Measurements from ENCODE around the gene GPATCH8.
"Not testable (repeated sequence)": the region's sequence is repeated elsewhere in the genome, so short reads cannot be mapped to it uniquely, and the experiment has no call there.

The GPATCH8 gene

DNA sequence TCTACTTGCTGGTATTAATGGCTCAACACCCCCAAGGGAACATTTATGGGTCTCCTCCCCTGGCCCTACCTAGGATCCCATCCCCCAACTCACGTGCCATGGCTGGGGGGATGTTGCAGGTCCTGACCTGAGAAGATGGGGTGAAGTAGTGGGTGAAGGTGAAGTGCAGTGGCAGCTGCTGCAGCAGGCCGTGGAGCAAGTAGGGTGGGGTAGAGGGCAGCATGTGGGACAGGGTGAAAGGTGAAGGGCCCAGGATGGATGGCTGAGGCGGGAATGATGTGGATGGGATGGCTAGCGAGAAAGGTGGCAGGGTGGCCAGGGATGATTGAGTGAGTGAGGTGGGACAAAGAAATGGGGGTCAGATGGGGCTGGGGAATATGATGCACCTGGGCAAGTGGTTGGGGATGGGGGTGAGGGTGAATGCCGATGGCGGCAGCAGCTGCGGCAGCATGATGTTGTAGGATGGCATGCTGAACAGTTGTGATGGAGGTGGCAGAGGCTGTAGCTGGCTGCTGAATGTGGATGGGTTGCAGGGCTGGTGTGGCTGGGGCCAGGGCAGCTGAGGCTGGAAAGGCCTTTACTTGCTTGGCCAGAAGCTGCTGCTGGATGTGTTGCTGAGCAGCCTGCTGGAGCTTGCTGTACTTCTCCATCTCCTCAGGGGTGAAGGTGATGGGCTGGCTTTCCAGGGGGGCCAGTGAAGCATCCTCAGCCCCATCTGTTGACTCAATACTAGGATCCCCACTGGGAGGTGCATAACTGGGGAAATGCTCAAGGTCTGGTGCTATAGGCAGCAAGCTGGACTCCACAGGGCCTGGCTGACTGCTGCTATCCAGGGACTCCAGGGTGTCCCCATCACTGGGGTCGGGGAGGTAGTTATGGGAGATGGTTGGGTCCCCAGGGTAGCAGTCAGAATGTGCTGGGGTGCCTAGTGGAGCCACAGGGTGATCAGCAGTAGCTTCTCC, 105.4 kb downstream of the GPATCH8 start:
- no peaks in the 10 kb centered on the region for H3K9me3 ChIP-seq (ENCODE audit: insufficient read depth, low read depth, low read length)
- H3K14ac ChIP-seq (ENCODE audit: low read length): no peak overlapping the region
- H2AFZ ChIP-seq (ENCODE audit: insufficient read depth, low read length, poor library complexity): no peak overlapping the region
- no peaks in the 10 kb centered on the region for H3K4me1 ChIP-seq (ENCODE audit: control insufficient read depth in 1 of 2, insufficient read depth in 2 of 2, low read length in 2 of 2)
- no peaks in the 10 kb centered on the region for H3K79me2 ChIP-seq (ENCODE audit: control insufficient read depth, insufficient read depth, low read length, poor library complexity)
- H4K91ac ChIP-seq (ENCODE audit: low read depth, low read length): no peak overlapping the region
- H3K4ac ChIP-seq (ENCODE audit: low read depth, low read length): no peak overlapping the region
- H2BK12ac ChIP-seq (ENCODE audit: low read length): no peak overlapping the region
- H4K12ac ChIP-seq (ENCODE audit: low read depth, low read length): no peak overlapping the region
- no peak overlapping the region for H3K4me2 ChIP-seq (ENCODE audit: low read length)
- no peaks in the 10 kb centered on the region for H3K27me3 ChIP-seq (ENCODE audit: insufficient read depth, low read length)
- no peak overlapping the region for H2AK5ac ChIP-seq (ENCODE audit: low read length)
- H2BK120ac ChIP-seq (ENCODE audit: insufficient read depth, low read length, poor library complexity): no peak overlapping the region
- H4K8ac ChIP-seq (ENCODE audit: low read depth, low read length): no peak overlapping the region
- H2BK5ac ChIP-seq (ENCODE audit: low read depth, low read length, poor library complexity): no peak overlapping the region
- no peak overlapping the region for H3K23ac ChIP-seq (ENCODE audit: low read length)
- WGBS (ENCODE audit: extremely low coverage, insufficient coverage, insufficient read length): no CpG with 5 or more reads among the region's 8 CpGs
- no peak overlapping the region for H3K27ac ChIP-seq (ENCODE audit: low read depth, low read length)
- H3K18ac ChIP-seq (ENCODE audit: low read length): no peak overlapping the region
- no peaks in the 10 kb centered on the region for H3K79me1 ChIP-seq (ENCODE audit: low read length)
- H3K9ac ChIP-seq (ENCODE audit: low read length): no peak overlapping the region
- no peak for DNase-seq
- H3K36me3 ChIP-seq (ENCODE audit: control insufficient read depth in 1 of 2, insufficient read depth in 2 of 2, low read length in 2 of 2): peaks cover 32 to 47% of the 10 kb centered on the region in 2 experiments
- H3K4me3 ChIP-seq (ENCODE audit: low read depth, low read length): no peak overlapping the region

DNA sequence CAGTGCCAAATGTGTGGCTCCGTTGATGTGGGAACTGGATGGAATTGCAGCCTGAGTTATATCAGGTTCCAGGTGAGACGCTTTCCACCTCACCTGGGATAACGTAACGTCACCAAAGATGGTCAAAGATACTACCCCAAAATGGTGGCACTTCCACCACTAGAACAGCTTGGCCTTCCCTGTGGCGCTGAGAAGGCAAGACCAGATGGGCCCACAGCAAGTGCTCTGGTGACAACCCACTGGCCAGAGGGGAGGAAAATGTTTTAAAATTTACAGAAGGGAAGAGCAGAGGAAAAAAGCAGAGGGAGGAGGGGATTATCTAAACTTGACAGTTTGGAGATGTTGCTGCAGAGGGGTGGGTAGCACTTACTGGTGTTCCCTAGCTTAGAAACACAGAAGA, 106.3 kb downstream of the GPATCH8 start:
- no peak overlapping the region for H3K14ac ChIP-seq (ENCODE audit: low read length)
- no peak overlapping the region for H3K4ac ChIP-seq (ENCODE audit: low read depth, low read length)
- no peak overlapping the region for H3K4me3 ChIP-seq (ENCODE audit: low read depth, low read length)
- H3K27me3 ChIP-seq (ENCODE audit: insufficient read depth, low read length): no peaks in the 10 kb centered on the region
- H3K18ac ChIP-seq (ENCODE audit: low read length): no peak overlapping the region
- H3K23ac ChIP-seq (ENCODE audit: low read length): no peak overlapping the region
- H3K9ac ChIP-seq (ENCODE audit: low read length): no peak overlapping the region
- no peak overlapping the region for H3K4me2 ChIP-seq (ENCODE audit: low read length)
- H4K12ac ChIP-seq (ENCODE audit: low read depth, low read length): no peak overlapping the region
- no peaks in the 10 kb centered on the region for H3K9me3 ChIP-seq (ENCODE audit: insufficient read depth, low read depth, low read length)
- no peaks in the 10 kb centered on the region for H3K79me1 ChIP-seq (ENCODE audit: low read length)
- H4K8ac ChIP-seq (ENCODE audit: low read depth, low read length): no peak overlapping the region
- no CpG with 5 or more reads among the region's 5 CpGs for WGBS (ENCODE audit: extremely low coverage, insufficient coverage, insufficient read length)
- H2BK5ac ChIP-seq (ENCODE audit: low read depth, low read length, poor library complexity): no peak overlapping the region
- no peak for DNase-seq
- H3K27ac ChIP-seq (ENCODE audit: low read depth, low read length): no peak overlapping the region
- no peak overlapping the region for H2AK5ac ChIP-seq (ENCODE audit: low read length)
- H2BK12ac ChIP-seq (ENCODE audit: low read length): no peak overlapping the region
- no peak overlapping the region for H2BK120ac ChIP-seq (ENCODE audit: insufficient read depth, low read length, poor library complexity)
- no peak overlapping the region for H4K91ac ChIP-seq (ENCODE audit: low read depth, low read length)
- H3K79me2 ChIP-seq (ENCODE audit: control insufficient read depth, insufficient read depth, low read length, poor library complexity): no peaks in the 10 kb centered on the region
- no peak overlapping the region for H2AFZ ChIP-seq (ENCODE audit: insufficient read depth, low read length, poor library complexity)
- no peaks in the 10 kb centered on the region for H3K4me1 ChIP-seq (ENCODE audit: control insufficient read depth in 1 of 2, insufficient read depth in 2 of 2, low read length in 2 of 2)
- H3K36me3 ChIP-seq (ENCODE audit: control insufficient read depth in 1 of 2, insufficient read depth in 2 of 2, low read length in 2 of 2): peaks cover 32 to 45% of the 10 kb centered on the region in 2 experiments

DNA sequence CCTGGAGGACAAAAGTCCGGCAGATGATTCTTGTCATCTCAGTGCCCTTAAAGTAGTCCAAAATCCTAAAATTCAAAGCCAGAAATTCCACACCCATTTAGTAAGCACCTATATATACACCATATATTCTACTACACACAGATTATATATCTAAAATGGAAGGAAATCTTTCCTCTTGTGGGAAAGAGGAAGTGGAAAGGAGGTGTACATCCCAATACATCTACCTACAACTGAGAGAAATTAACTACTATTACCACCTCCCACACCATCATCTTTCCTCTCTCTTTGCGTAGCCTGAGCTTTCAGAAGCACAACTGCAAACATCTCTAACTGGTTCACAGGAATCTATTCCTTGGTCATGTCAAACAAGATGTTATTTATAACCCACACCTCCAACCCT, 108.4 kb downstream of the GPATCH8 start:
- Histone ChIP-seq H4K91ac (ENCODE audit: low read depth, low read length) (no peak overlapping the region), H3K79me2 (ENCODE audit: control insufficient read depth, insufficient read depth, low read length, poor library complexity) (no peaks in the 10 kb centered on the region), H3K4me3 (ENCODE audit: low read depth, low read length) (no peak overlapping the region), H3K9ac (ENCODE audit: low read length) (no peak overlapping the region), H2BK120ac (ENCODE audit: insufficient read depth, low read length, poor library complexity) (no peak overlapping the region), H3K79me1 (ENCODE audit: low read length) (no peaks in the 10 kb centered on the region), H3K18ac (ENCODE audit: low read length) (no peak overlapping the region), H2AFZ (ENCODE audit: insufficient read depth, low read length, poor library complexity) (no peak overlapping the region), H4K12ac (ENCODE audit: low read depth, low read length) (no peak overlapping the region), H3K27me3 (ENCODE audit: insufficient read depth, low read length) (no peaks in the 10 kb centered on the region), H3K36me3 (ENCODE audit: control insufficient read depth in 1 of 2, insufficient read depth in 2 of 2, low read length in 2 of 2) (peaks cover 27 to 30% of the 10 kb centered on the region in 2 experiments), H3K4me2 (ENCODE audit: low read length) (no peak overlapping the region), H3K23ac (ENCODE audit: low read length) (no peak overlapping the region), H4K8ac (ENCODE audit: low read depth, low read length) (no peak overlapping the region), H3K27ac (ENCODE audit: low read depth, low read length) (no peak overlapping the region), H3K9me3 (ENCODE audit: insufficient read depth, low read depth, low read length) (no peaks in the 10 kb centered on the region), H3K14ac (ENCODE audit: low read length) (no peak overlapping the region), H2AK5ac (ENCODE audit: low read length) (no peak overlapping the region), H2BK5ac (ENCODE audit: low read depth, low read length, poor library complexity) (no peak overlapping the region), H3K4ac (ENCODE audit: low read depth, low read length) (no peak overlapping the region), H3K4me1 (ENCODE audit: control insufficient read depth in 1 of 2, insufficient read depth in 2 of 2, low read length in 2 of 2) (no peaks in the 10 kb centered on the region), H2BK12ac (ENCODE audit: low read length) (no peak overlapping the region)
- no peak for DNase-seq
- no CpG with 5 or more reads among the region's 2 CpGs for WGBS (ENCODE audit: extremely low coverage, insufficient coverage, insufficient read length)

DNA sequence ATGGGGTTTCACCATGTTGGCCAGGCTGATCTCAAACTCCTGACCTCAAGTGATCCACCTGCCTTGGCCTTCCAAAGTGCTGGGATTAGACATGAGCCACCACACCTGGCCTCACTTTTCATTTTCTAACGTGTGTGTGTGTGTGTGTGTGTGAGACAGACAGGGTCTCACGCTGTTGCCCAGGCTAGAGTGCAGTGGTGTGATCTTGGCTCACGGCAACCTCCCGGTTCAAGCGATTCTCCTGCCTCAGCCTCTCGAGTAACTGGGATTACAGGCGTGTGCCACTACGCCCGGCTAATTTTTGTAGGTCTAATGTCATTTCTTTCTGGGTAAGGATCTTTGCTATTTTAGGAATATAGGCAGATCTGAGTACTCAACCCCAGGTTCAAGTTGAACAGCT, 109.1 kb downstream of the GPATCH8 start:
- not testable (repeated sequence) for H3K9ac ChIP-seq (ENCODE audit: low read length); H4K8ac ChIP-seq (ENCODE audit: low read depth, low read length); H3K27ac ChIP-seq (ENCODE audit: low read depth, low read length); H3K79me2 ChIP-seq (ENCODE audit: control insufficient read depth, insufficient read depth, low read length, poor library complexity); H2AFZ ChIP-seq (ENCODE audit: insufficient read depth, low read length, poor library complexity); DNase-seq; H2BK12ac ChIP-seq (ENCODE audit: low read length); H3K79me1 ChIP-seq (ENCODE audit: low read length); H4K91ac ChIP-seq (ENCODE audit: low read depth, low read length); H3K23ac ChIP-seq (ENCODE audit: low read length); H3K14ac ChIP-seq (ENCODE audit: low read length); H4K12ac ChIP-seq (ENCODE audit: low read depth, low read length); H3K9me3 ChIP-seq (ENCODE audit: insufficient read depth, low read depth, low read length); H2BK120ac ChIP-seq (ENCODE audit: insufficient read depth, low read length, poor library complexity); H3K27me3 ChIP-seq (ENCODE audit: insufficient read depth, low read length); H2BK5ac ChIP-seq (ENCODE audit: low read depth, low read length, poor library complexity); H3K4ac ChIP-seq (ENCODE audit: low read depth, low read length); H2AK5ac ChIP-seq (ENCODE audit: low read length); H3K4me2 ChIP-seq (ENCODE audit: low read length); H3K4me3 ChIP-seq (ENCODE audit: low read depth, low read length); H3K4me1 ChIP-seq (ENCODE audit: control insufficient read depth in 1 of 2, insufficient read depth in 2 of 2, low read length in 2 of 2); H3K18ac ChIP-seq (ENCODE audit: low read length)
- WGBS (ENCODE audit: extremely low coverage, insufficient coverage, insufficient read length): no CpG with 5 or more reads among the region's 9 CpGs
- peaks cover 20 to 22% of the 10 kb centered on the region in 2 experiments for H3K36me3 ChIP-seq (ENCODE audit: control insufficient read depth in 1 of 2, insufficient read depth in 2 of 2, low read length in 2 of 2)

Measured in trophoblast cell (in vitro differentiated cells and primary cell).